ENCODE measurements around the gene CYFIP1. TPM values are rescaled to one million over a fixed set of nuclear protein-coding genes. Genes with fewer than 3 reads are reported as not detected.

CYFIP1 gene
- polyA plus RNA-seq, 1 donor from 2014 or later, result 9.3 TPM

DNA sequence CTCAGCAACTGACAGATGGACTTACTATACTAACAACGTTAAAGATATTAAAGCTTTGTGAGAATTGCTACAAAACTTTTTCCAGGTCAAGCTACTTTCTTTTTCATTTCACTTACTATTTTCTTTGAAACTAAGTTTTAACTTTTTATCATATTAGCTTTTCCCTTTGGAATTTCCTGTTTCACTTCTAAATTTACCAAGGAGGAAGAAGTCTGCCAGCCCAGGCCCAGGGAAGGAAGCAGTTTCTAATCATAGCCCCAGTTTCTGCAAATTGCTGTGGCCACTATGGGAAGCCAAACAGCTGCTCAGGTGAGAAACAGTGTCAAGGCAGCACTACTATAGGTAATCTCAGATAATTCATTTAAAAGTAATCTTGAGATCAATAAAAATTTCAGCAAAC, 18.4 kb downstream of the CYFIP1 start:
- Histone ChIP-seq H3K79me2 (replicated peaks; ENCODE audit: insufficient read depth, low read length) (peaks cover 4% of the 10 kb centered on the region), H3K9ac (ENCODE audit: low read length) (no peak overlapping the region), H4K20me1 (ENCODE audit: insufficient read depth) (no peaks in the 10 kb centered on the region), H3K4me2 (ENCODE audit: low read length) (no peak overlapping the region), H3K4me3 (ENCODE audit: low read length) (no peak overlapping the region), H3K27ac (ENCODE audit: low read length) (no peak overlapping the region), H2AFZ (ENCODE audit: low read depth, low read length) (no peak overlapping the region), H3K36me3 (ENCODE audit: insufficient read depth, low read length) (no peaks in the 10 kb centered on the region), H3K9me2 (ENCODE audit: insufficient read depth, low read length) (no peaks in the 10 kb centered on the region), H3K27me3 (ENCODE audit: insufficient read depth, low read depth, low read length) (no peaks in the 10 kb centered on the region), H3K9me3 (ENCODE audit: low read length) (no peaks in the 10 kb centered on the region), H3F3A (ENCODE audit: insufficient read depth, low read length, poor library complexity, severe bottlenecking) (no peaks in the 10 kb centered on the region)
- TF ChIP-seq RAD21 (conservative IDR thresholded peaks at IDR 0.05), result no peak
- TF ChIP-seq SMC3 (conservative IDR thresholded peaks at IDR 0.05; ENCODE audit: poor library complexity), result no peak
- TF ChIP-seq MXI1 (conservative IDR thresholded peaks at IDR 0.05; ENCODE audit: poor library complexity, severe bottlenecking), result no peak
- no peak for TF ChIP-seq EP300 (conservative IDR thresholded peaks at IDR 0.05; ENCODE audit: poor library complexity, severe bottlenecking)
- TF ChIP-seq, protein P1, sequence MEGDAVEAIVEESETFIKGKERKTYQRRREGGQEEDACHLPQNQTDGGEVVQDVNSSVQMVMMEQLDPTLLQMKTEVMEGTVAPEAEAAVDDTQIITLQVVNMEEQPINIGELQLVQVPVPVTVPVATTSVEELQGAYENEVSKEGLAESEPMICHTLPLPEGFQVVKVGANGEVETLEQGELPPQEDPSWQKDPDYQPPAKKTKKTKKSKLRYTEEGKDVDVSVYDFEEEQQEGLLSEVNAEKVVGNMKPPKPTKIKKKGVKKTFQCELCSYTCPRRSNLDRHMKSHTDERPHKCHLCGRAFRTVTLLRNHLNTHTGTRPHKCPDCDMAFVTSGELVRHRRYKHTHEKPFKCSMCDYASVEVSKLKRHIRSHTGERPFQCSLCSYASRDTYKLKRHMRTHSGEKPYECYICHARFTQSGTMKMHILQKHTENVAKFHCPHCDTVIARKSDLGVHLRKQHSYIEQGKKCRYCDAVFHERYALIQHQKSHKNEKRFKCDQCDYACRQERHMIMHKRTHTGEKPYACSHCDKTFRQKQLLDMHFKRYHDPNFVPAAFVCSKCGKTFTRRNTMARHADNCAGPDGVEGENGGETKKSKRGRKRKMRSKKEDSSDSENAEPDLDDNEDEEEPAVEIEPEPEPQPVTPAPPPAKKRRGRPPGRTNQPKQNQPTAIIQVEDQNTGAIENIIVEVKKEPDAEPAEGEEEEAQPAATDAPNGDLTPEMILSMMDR (IDR thresholded peaks at IDR 0.05; ENCODE audit: poor library complexity, severe bottlenecking), result no peak
- TF ChIP-seq, protein P2, sequence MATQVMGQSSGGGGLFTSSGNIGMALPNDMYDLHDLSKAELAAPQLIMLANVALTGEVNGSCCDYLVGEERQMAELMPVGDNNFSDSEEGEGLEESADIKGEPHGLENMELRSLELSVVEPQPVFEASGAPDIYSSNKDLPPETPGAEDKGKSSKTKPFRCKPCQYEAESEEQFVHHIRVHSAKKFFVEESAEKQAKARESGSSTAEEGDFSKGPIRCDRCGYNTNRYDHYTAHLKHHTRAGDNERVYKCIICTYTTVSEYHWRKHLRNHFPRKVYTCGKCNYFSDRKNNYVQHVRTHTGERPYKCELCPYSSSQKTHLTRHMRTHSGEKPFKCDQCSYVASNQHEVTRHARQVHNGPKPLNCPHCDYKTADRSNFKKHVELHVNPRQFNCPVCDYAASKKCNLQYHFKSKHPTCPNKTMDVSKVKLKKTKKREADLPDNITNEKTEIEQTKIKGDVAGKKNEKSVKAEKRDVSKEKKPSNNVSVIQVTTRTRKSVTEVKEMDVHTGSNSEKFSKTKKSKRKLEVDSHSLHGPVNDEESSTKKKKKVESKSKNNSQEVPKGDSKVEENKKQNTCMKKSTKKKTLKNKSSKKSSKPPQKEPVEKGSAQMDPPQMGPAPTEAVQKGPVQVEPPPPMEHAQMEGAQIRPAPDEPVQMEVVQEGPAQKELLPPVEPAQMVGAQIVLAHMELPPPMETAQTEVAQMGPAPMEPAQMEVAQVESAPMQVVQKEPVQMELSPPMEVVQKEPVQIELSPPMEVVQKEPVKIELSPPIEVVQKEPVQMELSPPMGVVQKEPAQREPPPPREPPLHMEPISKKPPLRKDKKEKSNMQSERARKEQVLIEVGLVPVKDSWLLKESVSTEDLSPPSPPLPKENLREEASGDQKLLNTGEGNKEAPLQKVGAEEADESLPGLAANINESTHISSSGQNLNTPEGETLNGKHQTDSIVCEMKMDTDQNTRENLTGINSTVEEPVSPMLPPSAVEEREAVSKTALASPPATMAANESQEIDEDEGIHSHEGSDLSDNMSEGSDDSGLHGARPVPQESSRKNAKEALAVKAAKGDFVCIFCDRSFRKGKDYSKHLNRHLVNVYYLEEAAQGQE (IDR thresholded peaks at IDR 0.05; ENCODE audit: borderline replicate concordance), result no peak
- no peak for TF ChIP-seq TAF1 (IDR thresholded peaks at IDR 0.05; ENCODE audit: low read depth)
- TF ChIP-seq EZH2 (IDR thresholded peaks at IDR 0.05; ENCODE audit: borderline replicate concordance, insufficient read depth, low read length, poor library complexity, severe bottlenecking), result no peak
- no peak for TF ChIP-seq POLR2AphosphoS5 (IDR thresholded peaks at IDR 0.05)

GRCh38 chr15:22960556-22960955, 19.6 kb downstream of the CYFIP1 start:
- H3K79me2 ChIP-seq (replicated peaks; ENCODE audit: insufficient read depth, low read length), result peaks cover 8% of the 10 kb centered on the region
- H3K4me2 ChIP-seq (ENCODE audit: low read length), result no peak overlapping the region
- no peaks in the 10 kb centered on the region for H3K9me3 ChIP-seq (ENCODE audit: low read length)
- H3F3A ChIP-seq (ENCODE audit: insufficient read depth, low read length, poor library complexity, severe bottlenecking), result no peaks in the 10 kb centered on the region
- no peaks in the 10 kb centered on the region for H4K20me1 ChIP-seq (ENCODE audit: insufficient read depth)
- no peak overlapping the region for H3K4me3 ChIP-seq (ENCODE audit: low read length)
- H3K27ac ChIP-seq (ENCODE audit: low read length), result no peak overlapping the region
- no peaks in the 10 kb centered on the region for H3K27me3 ChIP-seq (ENCODE audit: insufficient read depth, low read depth, low read length)
- TF ChIP-seq TAF1 (IDR thresholded peaks at IDR 0.05; ENCODE audit: low read depth) (no peak), SMC3 (conservative IDR thresholded peaks at IDR 0.05; ENCODE audit: poor library complexity) (no peak), EZH2 (IDR thresholded peaks at IDR 0.05; ENCODE audit: borderline replicate concordance, insufficient read depth, low read length, poor library complexity, severe bottlenecking) (no peak), MXI1 (conservative IDR thresholded peaks at IDR 0.05; ENCODE audit: poor library complexity, severe bottlenecking) (no peak), POLR2AphosphoS5 (IDR thresholded peaks at IDR 0.05) (no peak), EP300 (conservative IDR thresholded peaks at IDR 0.05; ENCODE audit: poor library complexity, severe bottlenecking) (no peak), RAD21 (conservative IDR thresholded peaks at IDR 0.05) (no peak)
- TF ChIP-seq, protein P2 (IDR thresholded peaks at IDR 0.05; ENCODE audit: borderline replicate concordance), result no peak
- TF ChIP-seq, protein P1 (IDR thresholded peaks at IDR 0.05; ENCODE audit: poor library complexity, severe bottlenecking), result no peak
- H3K9ac ChIP-seq (ENCODE audit: low read length), result no peak overlapping the region
- no peak overlapping the region for H2AFZ ChIP-seq (ENCODE audit: low read depth, low read length)
- H3K36me3 ChIP-seq (ENCODE audit: insufficient read depth, low read length), result no peaks in the 10 kb centered on the region
- H3K9me2 ChIP-seq (ENCODE audit: insufficient read depth, low read length), result no peaks in the 10 kb centered on the region

All from neural cell (in vitro differentiated cells).